ENCODE results near the gene CAAP1. TPM values are rescaled to one million over a fixed set of nuclear protein-coding genes. Genes with fewer than 3 reads are reported as not detected.

The CAAP1 gene
- total RNA-seq, 1 donor from 2014 or later = 22.4 TPM

DNA sequence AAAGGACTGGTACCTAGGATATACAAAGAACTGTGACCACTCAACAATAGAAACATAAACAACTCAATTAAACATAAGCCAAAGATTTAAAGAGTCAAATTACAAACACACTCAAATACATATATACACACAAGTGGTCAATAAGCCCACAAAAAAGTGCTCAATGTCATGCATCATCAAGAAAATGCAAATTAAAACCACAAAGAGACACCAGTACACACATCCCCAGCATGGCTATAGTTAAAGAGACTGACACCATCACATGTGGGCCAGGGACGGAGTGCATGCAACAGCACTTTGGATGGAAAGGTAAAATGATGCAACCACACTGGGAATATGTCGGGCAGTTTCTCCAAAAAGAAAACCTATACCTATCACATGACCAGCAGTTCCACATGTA, 89.7 kb downstream of the CAAP1 start:
- H3K36me3 ChIP-seq (ENCODE audit: control insufficient read depth, insufficient read depth, low read length) = no peaks in the 10 kb centered on the region
- H3K27me3 ChIP-seq (ENCODE audit: control insufficient read depth, insufficient read depth, low read length) = no peaks in the 10 kb centered on the region
- no peak for FAIRE-seq
- DNase-seq (ENCODE audit: low read depth) = no peak
- TF ChIP-seq, protein P1, sequence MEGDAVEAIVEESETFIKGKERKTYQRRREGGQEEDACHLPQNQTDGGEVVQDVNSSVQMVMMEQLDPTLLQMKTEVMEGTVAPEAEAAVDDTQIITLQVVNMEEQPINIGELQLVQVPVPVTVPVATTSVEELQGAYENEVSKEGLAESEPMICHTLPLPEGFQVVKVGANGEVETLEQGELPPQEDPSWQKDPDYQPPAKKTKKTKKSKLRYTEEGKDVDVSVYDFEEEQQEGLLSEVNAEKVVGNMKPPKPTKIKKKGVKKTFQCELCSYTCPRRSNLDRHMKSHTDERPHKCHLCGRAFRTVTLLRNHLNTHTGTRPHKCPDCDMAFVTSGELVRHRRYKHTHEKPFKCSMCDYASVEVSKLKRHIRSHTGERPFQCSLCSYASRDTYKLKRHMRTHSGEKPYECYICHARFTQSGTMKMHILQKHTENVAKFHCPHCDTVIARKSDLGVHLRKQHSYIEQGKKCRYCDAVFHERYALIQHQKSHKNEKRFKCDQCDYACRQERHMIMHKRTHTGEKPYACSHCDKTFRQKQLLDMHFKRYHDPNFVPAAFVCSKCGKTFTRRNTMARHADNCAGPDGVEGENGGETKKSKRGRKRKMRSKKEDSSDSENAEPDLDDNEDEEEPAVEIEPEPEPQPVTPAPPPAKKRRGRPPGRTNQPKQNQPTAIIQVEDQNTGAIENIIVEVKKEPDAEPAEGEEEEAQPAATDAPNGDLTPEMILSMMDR (IDR thresholded peaks at IDR 0.05; ENCODE audit: insufficient read depth, low read length, severe bottlenecking) = no peak
- no peak overlapping the region for H3K4me3 ChIP-seq (ENCODE audit: low read depth, low read length)

- TF ChIP-seq, protein P1 (IDR thresholded peaks at IDR 0.05; ENCODE audit: insufficient read depth, low read length, severe bottlenecking) = no peak
- no peak for DNase-seq (ENCODE audit: low read depth)
- Histone ChIP-seq H3K36me3 (ENCODE audit: control insufficient read depth, insufficient read depth, low read length) (no peaks in the 10 kb centered on the region), H3K27me3 (ENCODE audit: control insufficient read depth, insufficient read depth, low read length) (no peaks in the 10 kb centered on the region), H3K4me3 (ENCODE audit: low read depth, low read length) (no peak overlapping the region)
- FAIRE-seq = no peak
Measured at GRCh38 chr9:26801772-26802171, 90.8 kb downstream of the CAAP1 start.

- Histone ChIP-seq H3K27me3 (ENCODE audit: control insufficient read depth, insufficient read depth, low read length) (no peaks in the 10 kb centered on the region), H3K4me3 (ENCODE audit: low read depth, low read length) (no peak overlapping the region), H3K36me3 (ENCODE audit: control insufficient read depth, insufficient read depth, low read length) (no peaks in the 10 kb centered on the region)
- FAIRE-seq (no peak), DNase-seq (ENCODE audit: low read depth) (no peak)
- TF ChIP-seq, protein P1 (IDR thresholded peaks at IDR 0.05; ENCODE audit: insufficient read depth, low read length, severe bottlenecking) = no peak
Measured at GRCh38 chr9:26800322-26800721, 92.3 kb downstream of the CAAP1 start.

DNA sequence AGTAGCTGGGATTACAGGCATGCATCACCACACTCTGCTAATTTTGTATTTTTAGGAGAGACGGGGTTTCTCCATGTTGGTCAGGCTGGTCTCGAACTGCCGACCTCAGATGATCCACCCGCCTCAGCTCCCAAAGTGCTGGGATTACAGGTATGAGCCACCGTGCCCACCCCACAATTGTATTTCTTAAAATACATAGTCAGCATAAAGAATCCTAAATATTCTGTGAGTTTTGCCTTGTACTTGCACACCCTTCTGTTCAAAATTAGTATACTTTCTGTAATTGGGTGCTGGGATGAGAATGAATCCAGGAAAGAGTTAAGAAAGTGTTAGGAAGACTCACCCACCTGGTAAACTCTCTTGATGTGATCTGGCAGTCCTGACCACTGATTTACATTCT, 101.3 kb downstream of the CAAP1 start:
- no peak for DNase-seq (ENCODE audit: low read depth)
- Histone ChIP-seq H3K27me3 (ENCODE audit: control insufficient read depth, insufficient read depth, low read length) (no peaks in the 10 kb centered on the region), H3K36me3 (ENCODE audit: control insufficient read depth, insufficient read depth, low read length) (no peaks in the 10 kb centered on the region), H3K4me3 (ENCODE audit: low read depth, low read length) (no peak overlapping the region)
- FAIRE-seq = no peak
- TF ChIP-seq, protein P1 (IDR thresholded peaks at IDR 0.05; ENCODE audit: insufficient read depth, low read length, severe bottlenecking) = no peak

Other genes with a start within 250 kb of the CAAP1 start
- 24.2 and 27.6 TPM in 2 replicates for gene PLAA, start 54.4 kb upstream of the CAAP1 start, total RNA-seq
- gene IFT74, start 63.6 kb upstream of the CAAP1 start, total RNA-seq = 6.8 and 16.0 TPM in 2 replicates
- not detected in 2 replicates for gene LRRC19, start 112.9 kb upstream of the CAAP1 start, total RNA-seq
- under 0.01 and 0.26 TPM in 2 replicates for gene TEK, start 216.4 kb upstream of the CAAP1 start, total RNA-seq